Glutamatergic neuron (in vitro differentiated cells): ENCODE results near the gene GNG4. TPM values are rescaled to one million over a fixed set of nuclear protein-coding genes. Genes with fewer than 3 reads are reported as not detected.

ENCODE experiments used
- DNase-seq: peaks from one replicate; pipeline ENCODE4 v3.0.0; 2022
- H3K27ac Mint-ChIP-seq: one replicate; pipeline ENCODE4 v1.8.0; 2020; ENCODE audit warnings: mild to moderate bottlenecking, mixed read lengths, inconsistent platforms; ENCODE audit not compliant: unreplicated experiment
- H3K27me3 Mint-ChIP-seq: one replicate; pipeline ENCODE4 v1.8.0; 2020; ENCODE audit warnings: mild to moderate bottlenecking, moderate library complexity, mixed read lengths, inconsistent platforms; ENCODE audit not compliant: unreplicated experiment
- H3K36me3 Mint-ChIP-seq: one replicate; pipeline ENCODE4 v1.8.0; 2020; ENCODE audit warnings: mild to moderate bottlenecking, mixed read lengths, inconsistent platforms; ENCODE audit not compliant: unreplicated experiment
- H3K4me1 Mint-ChIP-seq: one replicate; pipeline ENCODE4 v1.8.0; 2020; ENCODE audit warnings: mild to moderate bottlenecking, low read depth, mixed read lengths, inconsistent platforms; ENCODE audit not compliant: unreplicated experiment
- H3K4me3 Mint-ChIP-seq: one replicate; pipeline ENCODE4 v1.8.0; 2020; ENCODE audit warnings: mild to moderate bottlenecking, mixed read lengths, inconsistent platforms; ENCODE audit not compliant: unreplicated experiment
- H3K9me3 Mint-ChIP-seq: one replicate; pipeline ENCODE4 v1.8.0; 2020; ENCODE audit warnings: mild to moderate bottlenecking, moderate library complexity, mixed read lengths, inconsistent platforms; ENCODE audit not compliant: unreplicated experiment
- long read RNA-seq: library from polyadenylated mRNA; unstranded; transcript quantifications from one replicate; pipeline ENCODE4 v2.0.0, GENCODE V29; 2020; ENCODE audit not compliant: unreplicated experiment
- total RNA-seq: library from RNA; stranded (reverse); fragmentation: NEBNext Ultra II Directional; extraction: Animal tissue kit (Norgen Biotek cat#: 25700); gene quantifications from one replicate; pipeline ENCODE4 v1.2.1, GENCODE V29; 2021; ENCODE audit not compliant: unreplicated experiment
- TF ChIP-seq, protein P1 (sequence below): fragments of 200-600 bp; sonication (generic); IDR thresholded peaks from one replicate; pipeline ENCODE4 v1.5.0; 2021; ENCODE audit not compliant: partially characterized antibody, unreplicated experiment

Gene GNG4
- total RNA-seq: 124 TPM
- long read RNA-seq, full-length matches to known transcripts: 42 of 47 reads
- long read RNA-seq, partial matches to known transcripts: 0 of 47 reads
- long read RNA-seq, other reads (novel, unspliced or antisense): 5 of 47 reads

DNA sequence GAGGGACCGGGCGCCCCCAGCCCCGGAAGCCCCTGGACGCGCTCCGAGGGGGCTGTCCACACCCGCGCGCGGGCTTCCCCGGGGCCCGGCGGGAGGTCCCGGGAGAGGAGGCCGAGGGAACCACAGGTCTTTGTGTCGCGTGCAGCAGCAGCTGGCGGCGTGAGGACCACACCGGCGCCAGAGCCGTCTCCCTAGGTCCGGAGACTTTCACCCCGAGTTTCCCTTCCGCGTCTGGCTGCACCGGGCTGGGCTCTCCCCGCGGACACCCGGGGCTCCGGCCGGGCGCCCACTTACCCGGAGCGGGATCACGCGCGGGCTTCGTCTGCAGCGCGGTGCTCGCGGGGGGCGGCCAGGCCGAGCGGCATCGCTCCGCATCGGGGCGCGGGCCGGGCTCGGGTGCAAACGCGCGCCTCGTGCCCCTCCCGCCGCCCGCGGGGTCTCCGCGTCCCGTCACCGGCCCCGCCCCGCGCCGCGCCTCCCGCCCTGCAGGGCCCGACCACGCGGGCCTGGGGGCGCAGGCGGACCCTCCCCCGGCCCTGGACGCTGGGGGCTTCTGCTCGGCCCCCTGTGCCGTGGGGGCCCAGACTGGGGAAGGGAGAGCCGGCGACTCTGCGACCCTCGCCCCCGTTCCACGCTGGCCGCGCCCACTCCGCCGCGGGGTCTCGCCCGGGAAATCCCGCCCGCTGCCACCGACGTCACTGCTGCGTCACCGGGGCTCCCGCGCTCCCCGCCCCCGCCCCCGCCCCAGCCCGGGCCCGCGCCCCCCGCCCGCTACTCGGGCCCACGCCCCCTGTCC, at the start of gene GNG4:
TSS of gene GNG4 (minus strand) at position 417 of the 796 bp plus-strand sequence. CDS start 65,946 bp downstream, outside the sequence.
- Mint-ChIP-seq H3K9me3 (peaks cover 19% of the 10 kb centered on the region), H3K27ac (peak within 1 kb of the TSS; percentile 95), H3K4me1 (peaks cover 24% of the 10 kb centered on the region), H3K36me3 (no peaks in the 10 kb centered on the region), H3K4me3 (peak within 1 kb of the TSS; percentile 99), H3K27me3 (peaks cover 14% of the 10 kb centered on the region)
- TF ChIP-seq, protein P1, sequence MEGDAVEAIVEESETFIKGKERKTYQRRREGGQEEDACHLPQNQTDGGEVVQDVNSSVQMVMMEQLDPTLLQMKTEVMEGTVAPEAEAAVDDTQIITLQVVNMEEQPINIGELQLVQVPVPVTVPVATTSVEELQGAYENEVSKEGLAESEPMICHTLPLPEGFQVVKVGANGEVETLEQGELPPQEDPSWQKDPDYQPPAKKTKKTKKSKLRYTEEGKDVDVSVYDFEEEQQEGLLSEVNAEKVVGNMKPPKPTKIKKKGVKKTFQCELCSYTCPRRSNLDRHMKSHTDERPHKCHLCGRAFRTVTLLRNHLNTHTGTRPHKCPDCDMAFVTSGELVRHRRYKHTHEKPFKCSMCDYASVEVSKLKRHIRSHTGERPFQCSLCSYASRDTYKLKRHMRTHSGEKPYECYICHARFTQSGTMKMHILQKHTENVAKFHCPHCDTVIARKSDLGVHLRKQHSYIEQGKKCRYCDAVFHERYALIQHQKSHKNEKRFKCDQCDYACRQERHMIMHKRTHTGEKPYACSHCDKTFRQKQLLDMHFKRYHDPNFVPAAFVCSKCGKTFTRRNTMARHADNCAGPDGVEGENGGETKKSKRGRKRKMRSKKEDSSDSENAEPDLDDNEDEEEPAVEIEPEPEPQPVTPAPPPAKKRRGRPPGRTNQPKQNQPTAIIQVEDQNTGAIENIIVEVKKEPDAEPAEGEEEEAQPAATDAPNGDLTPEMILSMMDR: no peak
- peak; percentile 85 for DNase-seq

DNA sequence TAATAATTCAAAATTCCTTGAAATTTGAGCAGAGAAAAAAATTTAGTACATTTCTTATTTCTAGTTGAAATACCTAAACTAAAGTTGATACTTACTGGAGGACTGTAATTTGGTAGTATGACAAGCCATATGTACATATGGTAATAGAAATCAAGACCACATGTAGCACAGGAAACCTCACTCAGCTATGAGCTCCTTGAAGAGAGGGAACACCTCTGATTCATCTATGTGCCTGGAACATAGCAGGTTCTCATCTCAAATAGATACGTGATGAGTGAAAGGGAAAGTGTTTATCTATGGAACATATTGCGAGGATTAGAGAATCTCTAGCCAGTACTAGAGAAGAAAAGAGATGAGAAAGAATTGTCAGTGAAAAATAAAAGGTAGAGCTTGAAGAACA, 47.9 kb upstream of the GNG4 start:
- peaks cover 7% of the 10 kb centered on the region for H3K4me1 Mint-ChIP-seq
- no peaks in the 10 kb centered on the region for H3K27me3 Mint-ChIP-seq
- no peak overlapping the region for H3K4me3 Mint-ChIP-seq
- no peaks in the 10 kb centered on the region for H3K9me3 Mint-ChIP-seq
- TF ChIP-seq, protein P1: no peak
- DNase-seq: no peak
- no peak overlapping the region for H3K27ac Mint-ChIP-seq
- no peaks in the 10 kb centered on the region for H3K36me3 Mint-ChIP-seq

DNA sequence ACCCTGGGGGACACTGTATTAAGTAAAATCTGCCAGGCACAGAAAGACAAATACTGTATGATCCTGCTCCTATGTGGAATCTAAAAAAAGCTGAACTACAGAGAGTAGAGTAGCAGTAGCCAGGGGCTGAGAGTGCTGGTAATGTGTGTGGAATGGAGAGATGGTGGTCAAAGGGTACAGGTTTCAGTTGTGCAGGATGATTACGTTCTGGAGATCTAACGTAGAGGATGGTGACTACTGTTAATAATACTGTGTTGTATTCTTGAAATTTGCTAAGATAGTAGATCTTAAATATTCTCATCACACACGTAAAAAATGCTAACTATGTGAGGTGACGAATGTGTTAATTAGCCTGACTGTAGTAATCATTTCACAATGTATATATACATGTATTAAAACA, 39.8 kb upstream of the GNG4 start:
- Mint-ChIP-seq H3K4me3 (no peak overlapping the region), H3K4me1 (peaks cover 9% of the 10 kb centered on the region), H3K9me3 (peaks cover 4% of the 10 kb centered on the region), H3K27ac (peak overlapping the region; percentile 43), H3K27me3 (peaks cover 2% of the 10 kb centered on the region), H3K36me3 (peaks cover 5% of the 10 kb centered on the region)
- TF ChIP-seq, protein P1: no peak
- no peak for DNase-seq

DNA sequence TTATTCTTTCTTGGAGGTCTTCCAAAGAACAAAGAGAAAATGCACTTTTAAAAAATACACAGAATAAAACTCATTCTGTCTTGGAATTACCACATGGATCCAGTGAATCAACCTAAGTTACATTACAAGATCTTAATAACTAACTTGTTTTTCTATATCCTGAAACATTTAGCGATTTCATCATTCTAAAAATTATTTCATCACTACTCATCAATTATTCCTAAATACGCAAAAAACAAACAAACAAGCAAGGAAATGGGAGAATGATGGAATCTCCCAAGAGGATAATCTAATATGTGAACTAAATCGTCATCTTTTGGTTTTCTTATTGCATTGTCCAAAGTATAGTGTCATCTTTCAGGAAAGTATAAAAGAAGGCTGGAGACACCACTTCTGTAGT, 38.5 kb upstream of the GNG4 start:
- no peak for DNase-seq
- TF ChIP-seq, protein P1: no peak
- peaks cover 9% of the 10 kb centered on the region for H3K4me1 Mint-ChIP-seq

DNA sequence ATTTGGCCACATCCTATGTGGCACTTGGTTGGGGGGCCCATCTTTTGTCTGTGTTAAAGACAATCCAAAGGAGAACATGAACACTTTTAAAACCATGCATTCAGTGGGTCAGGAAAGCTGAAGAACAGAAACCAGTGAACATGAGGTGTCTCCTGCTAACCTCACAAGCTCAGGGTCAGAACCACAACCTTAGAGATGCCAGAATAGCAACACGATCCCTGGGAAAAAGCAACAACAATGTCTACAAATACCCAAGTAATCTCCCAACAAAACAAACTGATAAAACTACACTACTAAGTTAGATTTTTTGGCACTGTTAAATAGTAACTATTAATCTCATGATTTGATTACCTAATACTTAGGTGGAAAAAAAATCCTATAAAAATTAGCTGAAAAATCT, 34.1 kb upstream of the GNG4 start:
- Mint-ChIP-seq H3K27me3 (no peaks in the 10 kb centered on the region), H3K9me3 (peaks cover 3% of the 10 kb centered on the region), H3K4me3 (no peak overlapping the region), H3K4me1 (peaks cover 7% of the 10 kb centered on the region), H3K36me3 (no peaks in the 10 kb centered on the region), H3K27ac (no peak overlapping the region)
- no peak for DNase-seq
- TF ChIP-seq, protein P1: no peak

More for the DNA sequence above, 38.5 kb upstream of the GNG4 start:
- Mint-ChIP-seq H3K27ac (peak overlapping the region; percentile 34), H3K4me3 (peak overlapping the region; percentile 46), H3K27me3 (peaks cover 2% of the 10 kb centered on the region), H3K9me3 (peaks cover 4% of the 10 kb centered on the region), H3K36me3 (peaks cover 5% of the 10 kb centered on the region)
